ENCODE data around the gene LRRC9. TPM values are rescaled to one million over a fixed set of nuclear protein-coding genes. Genes with fewer than 3 reads are reported as not detected.

The LRRC9 gene
- total RNA-seq, 1 experiment from 2014 or later: 0.77 TPM

- Histone ChIP-seq H4K5ac (ENCODE audit: insufficient read length, low read depth, low read length) (peak overlapping the region; percentile 49), H2BK120ac (ENCODE audit: low read depth, low read length, poor library complexity, severe bottlenecking) (peak overlapping the region; percentile 84), H3K9me3 (ENCODE audit: control insufficient read depth, low read depth, low read length) (no peaks in the 10 kb centered on the region), H3K23me2 (ENCODE audit: insufficient read length, low read depth, low read length, poor library complexity, severe bottlenecking) (peaks cover 8% of the 10 kb centered on the region), H3K23ac (ENCODE audit: insufficient read length, low read depth, low read length) (no peak overlapping the region), H2BK20ac (ENCODE audit: low read depth, low read length, poor library complexity, severe bottlenecking) (no peak overlapping the region), H3K27me3 (ENCODE audit: insufficient read depth, low read length) (no peaks in the 10 kb centered on the region), H2AK5ac (ENCODE audit: insufficient read length, low read length) (no peak overlapping the region), H3T11ph (ENCODE audit: low read length) (peak overlapping the region; percentile 13), H2BK12ac (ENCODE audit: insufficient read length, low read depth, low read length) (peak overlapping the region; percentile 87), H2BK15ac (ENCODE audit: low read depth, low read length) (no peak overlapping the region), H3K14ac (ENCODE audit: insufficient read depth, low read length) (peak overlapping the region; percentile 80), H3K4me2 (ENCODE audit: insufficient read depth, insufficient read length, low read length) (peak overlapping the region; percentile 92), H4K20me1 (ENCODE audit: control insufficient read depth, insufficient read depth, insufficient read length) (no peaks in the 10 kb centered on the region), H3K79me2 (ENCODE audit: insufficient read depth, low read length) (no peaks in the 10 kb centered on the region), H3K79me1 (ENCODE audit: insufficient read depth, low read depth, low read length, poor library complexity, severe bottlenecking) (no peaks in the 10 kb centered on the region), H2BK5ac (ENCODE audit: insufficient read length, low read length) (peak overlapping the region; percentile 32), H3K9ac (ENCODE audit: extremely low read depth, insufficient read length, low read length) (peak overlapping the region; percentile 64), H3K27ac (ENCODE audit: insufficient read length, low read depth, low read length) (peak overlapping the region; percentile 89), H3K56ac (ENCODE audit: insufficient read length, low read depth, low read length) (no peak overlapping the region), H4K8ac (replicated peaks; ENCODE audit: insufficient read length, low read depth, low read length) (no peak overlapping the region), H4K91ac (ENCODE audit: insufficient read length, low read depth, low read length) (no peak overlapping the region), H3K18ac (ENCODE audit: insufficient read length, low read depth, low read length) (peak overlapping the region; percentile 92), H3K4me1 (ENCODE audit: insufficient read depth, low read length) (no peaks in the 10 kb centered on the region), H3K4ac (ENCODE audit: low read depth, low read length) (no peak overlapping the region; the same call in 1 of the 2 replicates), H2AFZ (ENCODE audit: low read length) (peak overlapping the region; percentile 36)
- H3K9me3 Mint-ChIP-seq: peaks cover 0 to 2% of the 10 kb centered on the region in 2 experiments; a peak in 2 of 5 replicates
- H3K27me3 Mint-ChIP-seq (ENCODE audit: low read depth): peaks cover 2% of the 10 kb centered on the region
- WGBS (ENCODE audit: extremely low coverage, insufficient read length, low lambda C conversion rate): 86% methylated on average over 1 of the region's 18 CpGs
- peak overlapping the region; percentile 81 to 88 for H3K4me3 Mint-ChIP-seq
- no peak for DNase-seq
- H3K27ac Mint-ChIP-seq: peak overlapping the region; percentile 86 to 99 (median 88)
- TF ChIP-seq, protein P1, sequence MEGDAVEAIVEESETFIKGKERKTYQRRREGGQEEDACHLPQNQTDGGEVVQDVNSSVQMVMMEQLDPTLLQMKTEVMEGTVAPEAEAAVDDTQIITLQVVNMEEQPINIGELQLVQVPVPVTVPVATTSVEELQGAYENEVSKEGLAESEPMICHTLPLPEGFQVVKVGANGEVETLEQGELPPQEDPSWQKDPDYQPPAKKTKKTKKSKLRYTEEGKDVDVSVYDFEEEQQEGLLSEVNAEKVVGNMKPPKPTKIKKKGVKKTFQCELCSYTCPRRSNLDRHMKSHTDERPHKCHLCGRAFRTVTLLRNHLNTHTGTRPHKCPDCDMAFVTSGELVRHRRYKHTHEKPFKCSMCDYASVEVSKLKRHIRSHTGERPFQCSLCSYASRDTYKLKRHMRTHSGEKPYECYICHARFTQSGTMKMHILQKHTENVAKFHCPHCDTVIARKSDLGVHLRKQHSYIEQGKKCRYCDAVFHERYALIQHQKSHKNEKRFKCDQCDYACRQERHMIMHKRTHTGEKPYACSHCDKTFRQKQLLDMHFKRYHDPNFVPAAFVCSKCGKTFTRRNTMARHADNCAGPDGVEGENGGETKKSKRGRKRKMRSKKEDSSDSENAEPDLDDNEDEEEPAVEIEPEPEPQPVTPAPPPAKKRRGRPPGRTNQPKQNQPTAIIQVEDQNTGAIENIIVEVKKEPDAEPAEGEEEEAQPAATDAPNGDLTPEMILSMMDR (conservative IDR thresholded peaks at IDR 0.05): peak; percentile 65
- peaks cover 11 to 14% of the 10 kb centered on the region in 2 experiments for H3K4me1 Mint-ChIP-seq
- H3K36me3 Mint-ChIP-seq (ENCODE audit: insufficient read depth in 1 of 3, low read depth in 3 of 3): peaks cover 4 to 20% (median 7%) of the 10 kb centered on the region in 3 experiments
Observed at GRCh38 chr14:59918824-59919569, 947 bp upstream of the LRRC9 start.
